Stimulated activated CD4-positive, alpha-beta T cell treated with anti-CD3 and anti-CD28 coated beads, Interleukin-15, amount 100 ng/mL, for 1 hour (primary cell): Measurements from ENCODE around the gene METTL25B.

ENCODE experiments used
- DNase-seq, 2 donors: peaks; one replicate each; pipeline ENCODE4 v3.0.0-alpha.2; 2020; ENCODE audit warnings: low read depth in 1 of 2, low spot score in 1 of 2

The METTL25B gene

DNA sequence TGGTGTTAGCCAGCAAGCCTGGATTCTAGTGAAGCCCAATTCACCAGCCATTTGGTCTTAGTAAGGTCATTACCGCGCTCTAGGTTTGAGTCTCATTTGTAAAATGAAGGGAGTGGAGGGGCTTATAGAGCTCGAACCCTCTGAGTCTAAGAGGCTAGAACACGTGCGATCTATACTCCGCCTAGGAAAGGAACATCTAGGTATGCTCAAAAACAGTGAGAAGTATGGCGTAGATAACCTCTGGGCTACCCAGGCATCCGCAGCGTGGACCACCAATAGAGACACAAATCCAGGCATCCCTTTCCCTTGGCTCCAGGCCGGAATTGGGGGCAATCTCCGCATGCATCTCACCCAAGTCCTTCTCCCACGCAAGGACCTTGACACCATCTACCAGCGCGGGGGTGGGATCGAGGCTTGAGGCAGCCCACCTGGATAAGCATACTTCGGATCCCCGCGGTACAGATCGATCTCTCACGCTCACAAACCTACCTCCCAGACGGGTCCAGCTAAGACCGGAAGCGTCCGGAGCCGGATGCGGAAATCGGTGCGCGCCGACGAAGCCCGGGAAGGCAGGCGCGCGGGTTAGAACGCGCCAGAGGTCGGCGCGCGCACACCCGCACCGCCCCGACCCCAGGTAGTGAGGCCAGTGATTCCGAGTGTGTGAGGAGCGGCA, at the start of gene METTL25B:
Gene METTL25B (plus strand): TSS at position 544 of the 673 bp plus-strand sequence. CDS start 636 bp downstream, outside the sequence.
- peak in 1 of 2 donors; percentile 62 for DNase-seq

DNA sequence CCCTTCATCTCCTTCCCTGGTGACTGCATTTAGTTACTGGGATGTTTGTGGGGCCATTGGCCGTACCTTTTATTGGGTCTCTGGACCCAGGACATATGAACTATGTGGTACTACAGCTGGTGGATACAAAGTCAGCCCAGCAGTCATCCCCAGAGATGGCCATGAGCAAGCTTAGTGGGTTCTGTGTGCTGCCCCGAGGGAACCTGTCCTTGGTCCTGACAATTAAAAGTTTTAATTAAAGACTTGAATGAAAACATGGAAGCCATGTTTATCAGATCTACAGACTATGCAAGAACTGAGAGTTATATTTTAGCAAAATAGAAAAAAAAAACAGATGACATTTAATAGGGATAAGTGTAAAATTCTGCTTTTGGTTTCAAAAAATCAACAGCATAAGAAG, 48.2 kb upstream of the METTL25B start:
- no peak for DNase-seq

DNA sequence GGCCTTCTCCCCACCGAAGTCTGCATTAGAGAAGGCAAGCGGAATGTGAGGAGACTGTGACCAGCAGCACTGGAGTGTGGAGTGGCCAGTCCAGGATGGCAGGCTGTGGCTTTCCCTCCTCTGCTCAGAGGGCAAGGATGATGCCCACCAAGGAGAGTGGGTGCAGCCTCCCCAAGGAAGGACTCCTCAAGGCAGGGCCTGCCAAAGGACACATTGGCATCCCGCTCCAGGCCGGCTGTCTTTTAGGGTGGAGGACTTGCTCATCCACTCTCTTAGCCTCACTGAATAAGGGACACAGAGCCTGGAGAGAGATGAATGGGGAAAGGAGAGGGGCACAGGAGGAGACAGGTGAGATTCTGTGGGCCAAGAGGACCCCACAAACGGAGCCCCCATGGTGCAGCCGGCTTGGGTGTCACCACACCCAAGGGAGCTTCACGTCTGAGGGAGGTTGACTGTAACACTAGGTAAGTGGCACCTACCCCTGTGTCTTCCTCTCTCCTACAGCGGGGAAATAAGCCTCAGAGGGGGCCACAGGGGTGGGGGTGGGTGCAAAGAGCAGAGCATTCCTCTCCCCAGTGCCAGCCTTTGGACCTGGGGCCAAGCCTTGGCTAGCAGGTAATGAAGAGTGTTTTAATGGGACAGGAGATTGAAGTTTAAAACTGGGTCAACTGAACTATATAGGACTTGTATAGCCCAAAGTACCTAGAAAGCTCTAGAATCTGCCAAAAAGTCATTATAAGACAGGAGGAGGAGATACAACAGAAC, 46.9 kb upstream of the METTL25B start:
- DNase-seq: no peak

DNA sequence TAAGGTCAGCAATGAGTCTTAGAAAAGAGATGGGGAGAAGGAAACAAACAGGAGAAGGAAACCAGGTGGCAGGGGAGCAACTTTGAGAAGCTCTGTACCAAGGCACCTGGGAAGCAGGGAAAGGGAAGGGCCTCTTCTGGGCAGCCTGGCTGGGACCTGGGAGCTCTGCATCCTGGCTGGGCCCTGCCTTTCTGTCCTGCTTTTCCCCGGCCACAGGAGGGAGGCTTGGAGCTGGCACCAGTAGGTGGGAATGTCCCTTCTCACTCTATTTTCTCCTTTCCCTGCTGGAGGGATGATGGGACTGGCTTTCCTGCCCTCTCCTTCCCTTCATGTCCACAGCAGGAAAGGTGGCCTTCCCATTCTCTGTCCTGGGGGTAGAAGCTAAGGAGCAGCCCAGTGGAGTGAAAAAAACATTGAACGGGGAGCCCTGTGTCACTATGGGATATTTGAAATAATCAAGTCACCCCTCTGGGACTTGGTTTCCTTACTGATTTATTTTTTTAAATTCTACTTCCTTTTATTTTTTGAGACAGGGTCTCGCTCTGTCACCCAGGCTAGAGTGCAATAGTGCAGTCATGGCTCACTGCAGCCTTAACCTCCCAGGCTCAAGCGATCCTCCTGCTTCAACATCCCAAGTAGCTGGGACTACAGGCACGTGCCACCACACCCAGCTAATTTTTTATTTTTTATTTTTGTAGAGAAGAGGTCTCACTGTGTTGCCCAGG, 45.9 kb upstream of the METTL25B start:
- DNase-seq: no peak

DNA sequence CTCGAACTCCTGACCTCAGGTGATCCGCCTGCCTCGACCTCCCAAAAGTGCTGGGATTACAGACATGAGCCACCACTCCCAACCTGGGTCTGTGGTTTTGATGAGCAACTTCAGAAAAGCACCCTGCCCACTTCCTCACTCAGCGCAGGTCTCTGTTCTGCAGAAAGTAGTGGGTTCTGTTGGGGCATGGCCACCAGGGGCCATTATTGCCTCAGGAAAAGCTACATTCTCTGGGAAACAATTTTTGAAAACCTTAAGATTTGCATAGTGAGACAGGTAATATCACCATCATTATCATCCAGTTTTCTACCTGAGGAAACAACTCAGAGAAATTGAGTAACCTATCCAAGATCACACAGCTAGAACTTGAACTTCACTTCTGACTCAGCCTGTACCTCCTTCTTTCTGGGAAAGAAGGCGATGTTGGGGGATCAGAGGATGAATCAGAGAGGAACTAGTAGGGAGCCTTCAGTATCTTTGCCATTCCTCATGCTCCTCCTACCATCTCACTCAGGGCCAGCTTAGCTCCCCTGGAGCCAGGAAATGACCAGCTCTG, 44.0 kb upstream of the METTL25B start:
- DNase-seq: no peak

DNA sequence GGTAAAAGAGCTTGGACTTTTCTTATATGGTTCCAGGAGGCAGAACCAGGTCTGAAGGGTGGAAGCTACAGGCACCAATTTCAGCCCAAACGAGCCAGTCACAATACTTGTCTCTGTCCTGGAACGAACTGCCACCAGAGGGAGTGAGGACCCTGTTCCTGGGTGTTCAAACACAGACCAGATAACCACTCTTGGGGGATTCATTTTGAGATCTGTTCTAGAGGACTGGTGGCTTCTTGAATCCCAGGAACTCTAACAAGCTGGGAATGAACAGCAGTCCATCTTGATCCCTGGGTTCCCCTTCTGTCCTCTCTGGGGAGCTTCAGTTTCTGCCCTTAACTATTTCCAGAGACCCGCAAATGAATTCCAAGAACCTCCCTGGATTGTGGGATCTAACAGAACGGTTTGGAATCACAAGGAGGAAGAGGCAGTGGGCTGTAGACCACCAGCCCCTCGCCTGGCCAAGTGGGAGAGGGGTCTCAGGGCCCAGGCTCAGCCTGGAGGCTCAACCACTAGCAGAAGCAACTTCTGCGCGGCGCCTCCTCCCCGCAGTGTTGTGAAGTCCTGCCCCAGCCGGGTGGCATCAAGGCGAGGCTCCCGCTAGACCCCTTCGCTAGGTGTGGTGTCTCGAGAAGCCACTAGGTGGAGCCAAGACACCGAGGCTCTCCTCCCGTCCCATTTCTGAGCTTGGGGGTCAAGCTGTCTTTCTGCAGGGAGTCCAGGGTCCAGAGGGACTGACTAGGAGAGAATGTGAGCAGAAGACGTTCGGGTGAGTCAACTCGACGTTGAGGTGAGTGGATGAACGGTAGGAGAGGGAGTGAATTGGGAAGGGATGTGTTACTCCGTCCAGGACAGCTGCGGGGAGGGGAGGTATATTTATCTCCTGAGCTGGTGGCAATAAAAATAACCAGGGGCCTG, 39.0 kb upstream of the METTL25B start:
- peak; percentile 48 to 57 for DNase-seq

DNA sequence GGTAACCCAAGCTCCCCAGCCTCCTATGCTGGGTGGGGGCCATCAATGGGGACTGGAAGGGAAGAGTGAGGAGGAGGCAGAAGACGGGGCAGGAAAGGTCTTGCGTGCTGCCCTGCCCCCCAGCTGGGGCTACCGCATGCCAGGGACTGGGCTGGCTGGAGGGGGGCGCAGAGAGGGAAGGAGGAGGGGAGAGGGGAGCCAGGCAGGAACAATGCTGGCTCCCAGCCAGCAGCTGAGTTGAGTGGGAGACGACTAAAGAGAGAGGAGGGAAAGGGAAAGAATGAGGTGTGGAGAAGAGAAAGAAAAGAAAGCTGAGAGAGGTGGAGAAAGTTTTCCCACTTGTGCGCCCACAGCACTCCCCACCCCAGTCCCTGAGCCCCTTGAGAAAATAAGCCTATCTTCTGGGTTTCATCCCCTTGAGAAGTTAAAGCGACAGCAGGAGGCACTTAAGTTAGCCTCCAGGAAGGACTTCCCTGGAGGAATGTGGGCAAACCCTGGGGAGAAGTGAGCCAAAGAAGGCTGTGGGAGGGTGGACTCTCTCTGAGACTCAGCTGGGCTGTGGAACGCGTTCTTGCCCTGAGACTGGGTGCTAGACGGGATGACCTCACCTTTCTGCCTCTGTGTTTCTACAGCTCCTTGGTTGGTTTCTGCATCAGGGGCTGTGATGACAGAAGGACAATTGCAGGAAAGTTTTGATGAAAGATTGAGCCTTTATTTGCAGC, 38.2 kb upstream of the METTL25B start:
- no peak for DNase-seq

DNA sequence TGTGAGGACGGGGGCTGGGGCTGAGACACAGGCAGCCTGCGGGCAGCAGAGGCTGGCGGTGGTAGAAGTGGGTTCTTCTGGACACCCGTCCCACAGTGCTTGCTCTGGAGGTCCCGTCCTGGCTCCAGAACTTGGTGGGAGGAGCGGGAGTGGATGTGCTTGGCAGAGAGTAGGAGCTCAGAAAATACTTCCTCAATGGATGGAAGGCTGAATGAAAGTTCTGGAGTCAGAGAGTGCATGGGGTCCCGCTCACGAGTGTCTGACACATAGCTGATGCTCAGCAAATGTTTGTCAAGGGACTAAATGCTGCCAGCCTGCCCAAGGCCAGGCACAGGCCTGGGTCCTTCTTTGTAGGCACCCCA, 37.6 kb upstream of the METTL25B start:
- no peak for DNase-seq

DNA sequence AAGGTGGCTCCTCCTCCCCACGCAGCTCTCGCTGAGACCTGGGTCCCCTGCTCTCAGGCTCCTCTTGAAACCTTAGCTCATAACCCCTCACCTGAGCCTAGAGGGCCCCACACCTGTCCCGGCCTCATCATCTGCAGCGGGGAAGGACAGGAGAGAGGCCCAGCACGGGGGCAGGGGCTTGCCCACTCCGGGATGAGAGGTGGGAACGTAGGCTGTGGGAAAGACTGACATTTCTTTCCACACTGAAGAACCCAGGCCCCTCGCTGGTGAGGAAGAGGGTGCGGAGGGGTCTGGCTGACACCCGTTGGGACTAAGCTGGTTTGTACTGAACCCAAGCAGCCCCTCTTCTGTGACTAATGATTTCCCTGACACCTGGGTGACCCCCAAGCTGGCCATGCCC, 37.1 kb upstream of the METTL25B start:
- no peak for DNase-seq

DNA sequence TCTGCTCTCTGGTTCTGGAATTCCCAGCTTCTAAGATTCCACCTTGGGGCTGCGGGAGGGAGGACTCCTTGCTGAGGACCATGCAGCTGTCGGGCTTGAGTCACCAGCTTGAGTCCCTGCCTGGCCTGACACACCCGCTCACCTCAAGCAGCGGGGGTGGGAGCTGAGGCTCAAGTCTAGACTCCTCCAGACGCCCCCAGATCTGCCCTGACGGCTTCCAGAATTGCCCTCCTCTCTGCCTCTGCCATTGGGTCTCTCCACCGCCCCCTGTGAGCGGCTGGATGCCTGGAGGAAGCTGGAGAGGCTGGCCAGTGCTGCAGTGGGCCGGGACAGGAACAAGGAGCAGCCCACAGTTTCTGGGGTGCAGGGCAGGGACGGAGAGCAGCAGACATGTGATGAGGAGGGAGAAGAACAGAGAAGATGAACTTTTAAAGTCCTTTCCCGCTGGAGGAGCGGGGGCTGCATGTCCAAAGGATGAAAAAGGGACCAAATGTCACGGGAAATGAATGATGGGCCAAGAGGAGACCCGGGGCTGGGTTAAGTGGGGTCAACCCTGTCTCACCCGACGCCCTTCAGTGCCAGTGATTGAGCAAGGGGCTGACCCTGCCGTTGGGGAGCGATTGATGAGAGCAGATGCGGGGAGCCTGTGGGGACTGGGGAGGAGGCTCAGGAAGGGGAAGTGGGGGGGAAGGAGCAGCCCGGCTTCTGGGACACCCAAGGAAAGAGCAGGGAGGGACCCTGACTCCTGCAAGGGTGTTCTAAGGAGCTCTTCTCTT, 36.4 kb upstream of the METTL25B start:
- DNase-seq: no peak

DNA sequence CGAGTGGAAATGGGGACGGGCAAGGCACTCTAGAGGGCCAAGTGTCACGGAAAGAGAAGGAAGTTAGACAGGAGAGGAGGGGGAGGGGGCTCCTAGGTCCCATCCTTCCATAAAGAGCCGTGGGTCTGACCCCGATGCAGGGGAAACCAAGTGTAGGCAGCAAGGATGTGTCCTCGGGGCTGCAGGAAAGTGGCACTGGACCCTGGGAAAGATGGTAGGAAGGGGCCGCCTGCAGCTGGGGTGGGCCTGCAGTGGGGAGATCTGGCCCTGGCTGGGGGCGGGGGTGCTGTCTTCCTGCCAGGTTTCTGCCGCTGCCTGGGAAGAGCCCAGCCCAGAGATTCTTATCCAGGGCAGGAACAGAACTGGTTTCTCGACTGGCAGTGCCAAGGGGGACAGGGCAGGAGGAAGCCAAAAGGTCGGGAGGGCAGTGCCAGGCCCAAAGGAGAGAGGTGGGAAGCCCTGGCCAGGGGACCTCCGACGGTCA, 35.8 kb upstream of the METTL25B start:
- DNase-seq: no peak

DNA sequence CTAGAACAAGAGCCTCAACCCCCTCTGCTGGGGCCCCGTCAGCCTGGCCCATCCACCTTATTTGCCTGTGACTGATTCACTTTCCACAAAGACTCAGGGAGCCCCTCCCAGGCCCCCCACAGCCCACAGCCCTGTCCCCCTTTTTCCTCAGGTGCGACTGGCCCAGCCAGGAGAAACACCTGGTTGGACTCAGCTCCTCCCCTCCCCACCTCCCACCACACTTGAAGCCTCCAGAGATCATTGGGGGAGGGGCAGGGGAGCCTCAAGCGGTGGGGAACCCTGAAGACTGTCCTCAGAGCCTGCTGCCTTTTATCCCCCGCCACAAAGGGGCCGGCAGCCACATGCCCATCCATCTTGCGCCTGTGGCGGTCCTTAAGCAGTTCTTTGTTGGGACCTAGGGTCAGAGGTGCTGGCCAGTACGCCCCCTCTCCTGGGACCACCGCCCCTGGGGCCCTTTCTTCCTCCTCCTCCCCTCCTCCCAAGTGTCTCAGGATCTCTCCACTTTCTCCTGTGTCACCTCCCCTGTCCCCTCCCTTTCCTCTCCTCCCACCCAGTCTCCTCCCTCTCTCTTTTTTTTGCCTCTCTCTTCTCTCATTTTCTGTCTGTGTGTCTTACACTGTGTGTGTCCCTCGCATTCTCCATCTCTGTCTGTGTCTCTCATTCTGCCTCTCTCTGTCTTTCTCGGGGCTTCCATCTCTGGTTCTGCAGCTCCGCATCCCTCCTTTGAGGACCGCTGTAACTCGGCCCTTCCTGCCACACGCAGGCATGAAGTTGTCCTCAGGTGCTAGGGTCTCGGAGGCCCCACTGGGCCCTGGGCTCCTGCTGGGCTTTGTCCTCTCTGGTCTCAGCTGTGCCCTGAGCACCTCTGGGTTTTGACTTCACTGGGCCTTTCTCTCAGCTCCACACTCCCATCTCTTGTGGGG, 35.1 kb upstream of the METTL25B start:
- DNase-seq: no peak

DNA sequence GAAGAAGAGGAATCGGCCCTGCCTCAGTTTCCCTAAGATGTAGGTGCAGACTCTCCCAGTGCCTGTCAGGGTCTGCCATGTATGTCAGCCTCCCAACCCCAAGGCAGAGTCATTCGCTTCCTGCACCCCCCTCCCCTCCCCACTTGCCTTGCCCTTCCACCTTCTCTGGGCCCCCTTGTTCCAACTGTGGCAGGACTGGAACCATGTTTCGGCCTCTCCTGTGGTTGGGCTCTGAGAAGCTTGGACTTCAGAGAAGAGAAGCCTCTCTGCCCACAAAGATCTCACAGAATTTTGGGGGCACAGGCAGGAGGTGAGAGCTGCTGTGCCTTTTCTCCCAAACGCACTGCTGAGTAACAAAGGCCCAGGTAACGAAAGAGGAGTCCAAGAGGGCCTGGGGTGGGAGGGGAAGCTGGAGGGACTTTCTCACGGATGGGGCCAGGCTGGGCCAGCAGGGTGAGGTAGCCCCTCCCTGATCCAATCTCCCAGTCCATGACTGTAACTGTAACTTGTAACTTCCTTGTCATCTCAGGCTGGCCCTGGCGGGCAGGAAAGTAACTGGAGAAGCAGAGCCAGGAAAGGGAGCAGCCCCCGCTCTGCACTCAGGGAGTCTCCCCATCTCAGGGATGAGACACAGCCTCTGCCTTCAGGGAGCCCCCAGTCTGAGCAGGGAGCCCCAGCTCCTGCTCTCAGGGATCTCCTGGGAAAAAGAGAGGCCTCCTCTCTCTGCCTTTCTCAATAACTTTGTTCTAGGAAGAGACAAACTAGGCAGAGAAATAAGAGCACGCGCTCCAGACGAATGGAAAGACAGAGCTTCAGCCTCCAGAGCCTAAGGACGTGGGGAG, 34.2 kb upstream of the METTL25B start:
- no peak for DNase-seq

DNA sequence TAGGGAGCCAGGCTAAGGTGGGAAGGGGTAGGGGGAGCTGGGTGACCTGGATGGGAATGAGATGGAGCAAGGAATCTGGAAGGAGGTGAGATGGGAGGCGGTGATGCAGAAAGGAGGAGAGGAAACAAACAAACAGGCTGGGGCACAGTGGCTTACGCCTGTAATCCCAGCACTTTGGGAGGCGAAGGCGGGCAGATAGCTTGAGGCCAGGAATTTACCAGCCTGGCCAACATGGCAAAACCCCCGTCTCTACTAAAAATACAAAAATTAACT, 33.6 kb upstream of the METTL25B start:
- no peak for DNase-seq

DNA sequence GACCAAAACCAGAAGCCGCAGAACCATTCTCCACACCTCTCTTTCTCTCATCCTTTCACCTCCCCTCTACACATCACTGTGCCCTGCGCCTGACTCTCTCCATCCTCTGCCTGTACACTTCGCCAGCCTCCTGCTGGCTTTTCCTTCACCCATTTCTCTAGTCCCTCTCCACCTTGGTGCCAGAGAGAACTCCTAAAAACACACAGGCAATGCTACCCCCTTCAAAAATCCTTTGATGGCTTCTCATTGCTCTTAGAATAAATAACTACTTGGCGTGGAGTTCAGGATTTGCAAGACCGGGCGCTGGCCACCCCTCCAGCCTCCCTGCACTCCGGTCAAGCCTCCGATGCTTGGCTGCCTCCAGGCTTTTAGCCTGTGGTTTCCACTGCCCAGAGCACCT, 31.5 kb upstream of the METTL25B start:
- DNase-seq: no peak

DNA sequence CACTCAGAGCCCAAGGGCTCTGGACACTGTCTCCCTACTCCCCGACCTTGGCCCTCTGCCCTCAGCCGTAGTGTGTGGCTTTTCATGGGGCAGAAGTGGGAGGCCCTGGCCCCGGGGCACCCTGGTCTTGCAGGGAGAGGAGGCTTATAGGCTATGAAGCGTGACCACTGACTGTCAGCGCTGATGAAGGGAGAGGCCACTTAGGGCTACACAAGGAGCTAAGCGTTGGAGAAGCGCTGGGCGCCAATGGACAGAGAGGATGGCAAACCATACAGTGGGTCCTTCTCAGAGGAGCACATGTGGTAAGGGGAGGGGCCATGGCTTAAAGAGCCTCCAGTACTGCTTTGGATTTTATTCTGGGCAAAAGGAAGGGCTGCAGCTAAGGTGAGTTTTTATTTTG, 30.8 kb upstream of the METTL25B start:
- no peak for DNase-seq

DNA sequence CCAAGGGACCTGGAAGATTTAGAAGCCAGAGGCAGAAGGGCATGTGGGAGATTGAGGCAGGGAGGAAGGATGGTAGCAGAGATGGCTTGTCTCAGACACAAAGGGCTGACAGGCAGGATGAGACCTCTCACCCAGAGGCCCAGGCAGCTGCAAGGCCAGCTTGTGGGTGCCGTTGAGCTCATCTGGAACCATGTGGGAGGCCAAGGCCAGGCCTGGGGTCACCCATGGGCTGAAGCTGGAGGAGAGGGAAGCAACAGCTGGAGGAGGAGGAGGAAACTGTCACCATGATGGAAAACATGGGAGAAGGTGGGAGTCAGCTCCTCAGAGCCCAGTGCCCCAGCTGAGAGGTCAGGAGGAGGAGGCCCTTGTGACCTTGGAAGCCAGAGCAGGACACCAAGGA, 29.3 kb upstream of the METTL25B start:
- DNase-seq: no peak
